HG03060 (cell line): ENCODE data around the gene APOBEC3G.
"Not testable (repeated sequence)": the region's sequence is repeated elsewhere in the genome, so short reads cannot be mapped to it uniquely, and the experiment has no call there.

Source experiments
- ATAC-seq: cut with Tn5 transposase; IDR thresholded peaks from one replicate; pipeline ENCODE4 v1.9.1; 2021; ENCODE audit warnings: low read depth, moderate number of reproducible peaks; ENCODE audit not compliant: unreplicated experiment

APOBEC3G gene

GRCh38 chr22:39066442-39067276 is 10.4 kb upstream of the APOBEC3G start:
- ATAC-seq, result not testable (repeated sequence)

GRCh38 chr22:39068033-39068785 is 8.9 kb upstream of the APOBEC3G start:
- no peak for ATAC-seq

- no peak for ATAC-seq
These were observed 6.9 kb upstream of the APOBEC3G start for GRCh38 chr22:39070186-39070585.

- not testable (repeated sequence) for ATAC-seq
These were observed 4.5 kb upstream of the APOBEC3G start for GRCh38 chr22:39072581-39072981.

- ATAC-seq, result no peak
These were observed 3.1 kb upstream of the APOBEC3G start for GRCh38 chr22:39073981-39074380.

GRCh38 chr22:39076155-39077025 is 685 bp upstream of the APOBEC3G start:
- ATAC-seq, result not testable (repeated sequence)

- not testable (repeated sequence) for ATAC-seq
These were observed 837 bp downstream of the APOBEC3G start for GRCh38 chr22:39077912-39078311.

GRCh38 chr22:39078329-39078728 is 1.3 kb downstream of the APOBEC3G start:
- ATAC-seq, result no peak

GRCh38 chr22:39079054-39079637 is 2.1 kb downstream of the APOBEC3G start:
- not testable (repeated sequence) for ATAC-seq

GRCh38 chr22:39080052-39080762 is 3.1 kb downstream of the APOBEC3G start:
- ATAC-seq, result no peak

GRCh38 chr22:39081016-39081415 is 3.9 kb downstream of the APOBEC3G start:
- no peak for ATAC-seq

- ATAC-seq, result no peak
These were observed 4.5 kb downstream of the APOBEC3G start for GRCh38 chr22:39081598-39081997.

GRCh38 chr22:39083212-39084165 is 6.4 kb downstream of the APOBEC3G start:
- ATAC-seq, result no peak

GRCh38 chr22:39084666-39085065 is 7.6 kb downstream of the APOBEC3G start:
- ATAC-seq, result no peak

GRCh38 chr22:39087098-39087497 is 10.0 kb downstream of the APOBEC3G start:
- ATAC-seq, result no peak

- no peak for ATAC-seq
These were observed 11.0 kb downstream of the APOBEC3G start for GRCh38 chr22:39087881-39088684.

- no peak for ATAC-seq
These were observed 11.6 kb downstream of the APOBEC3G start for GRCh38 chr22:39088685-39089032.

GRCh38 chr22:39089928-39090327 is 12.9 kb downstream of the APOBEC3G start:
- ATAC-seq, result no peak
